GM12891 (cell line): ENCODE data around the gene GRPEL2.

Experiments used
- POLR2A ChIP-seq: IDR thresholded peaks from 2 replicates; pipeline ENCODE4 v1.6.1; 2011; ENCODE audit warnings: low read depth, low read length, control low read depth
- POLR2AphosphoS5 ChIP-seq: IDR thresholded peaks from 2 replicates; pipeline ENCODE4 v1.6.1; 2011; ENCODE audit warnings: low read depth, low read length, control low read depth

- TF ChIP-seq POLR2A (no peak), POLR2AphosphoS5 (no peak)
These were observed 30.7 kb upstream of the GRPEL2 start for GRCh38 chr5:149314571-149315111.
